ENCODE results near the gene TOMM6.

The TOMM6 gene

DNA sequence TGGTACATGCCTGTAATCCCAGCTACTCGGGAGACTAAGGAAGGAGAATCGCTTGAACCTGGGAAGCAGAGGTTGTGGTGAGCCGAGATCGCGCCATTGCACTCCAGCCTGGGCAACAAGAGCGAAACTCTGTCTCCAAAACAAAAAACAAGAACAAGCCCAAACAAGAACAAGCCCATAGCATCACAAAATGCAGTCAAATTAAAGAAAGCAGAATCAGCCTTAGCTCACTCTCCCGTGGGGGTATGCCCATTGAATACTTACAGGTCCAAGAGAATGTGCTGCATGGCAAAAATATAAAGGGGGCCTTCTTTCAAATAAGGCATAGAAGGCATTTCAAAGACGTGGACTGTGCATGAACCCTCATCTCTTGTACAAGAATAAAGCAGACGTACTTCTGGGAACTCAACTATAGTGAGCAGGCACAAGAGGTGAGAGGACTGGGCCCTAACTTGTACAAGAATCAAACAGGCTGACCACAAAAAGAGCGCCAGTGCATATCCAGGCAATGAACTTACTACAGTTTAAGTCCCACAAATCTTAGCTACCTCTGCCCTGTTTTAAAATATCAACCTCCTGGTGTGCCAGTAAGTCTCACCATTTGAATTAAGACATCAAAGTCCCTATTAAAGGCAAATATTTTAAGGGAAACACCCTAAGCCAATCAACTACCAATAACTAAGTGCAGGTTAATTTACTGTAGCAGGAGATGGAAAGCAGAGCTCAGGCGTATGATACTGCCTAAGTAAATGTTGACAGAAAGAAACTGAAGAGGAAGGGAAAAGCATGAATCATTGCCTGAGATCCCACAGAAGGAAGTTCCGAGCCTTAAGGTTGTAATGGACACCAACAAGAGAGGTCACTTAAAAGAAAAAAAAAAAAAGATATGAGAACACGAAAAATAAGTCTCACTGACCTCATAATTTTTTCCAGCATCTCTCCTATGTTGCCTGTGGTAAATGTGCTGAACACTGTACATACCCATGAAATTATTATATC lies 37.4 kb downstream of the TOMM6 start:
- Histone ChIP-seq H3K4me1 (ENCODE audit: low read depth, poor library complexity, severe bottlenecking) (no peaks in the 10 kb centered on the region), H3K27ac (no peak overlapping the region), H4K20me1 (ENCODE audit: insufficient read depth) (no peaks in the 10 kb centered on the region), H3K36me3 (ENCODE audit: insufficient read depth) (no peaks in the 10 kb centered on the region), H3K4me2 (no peak overlapping the region), H3K9ac (no peak overlapping the region), H3K79me2 (ENCODE audit: insufficient read depth, low read depth) (no peaks in the 10 kb centered on the region), H3K27me3 (ENCODE audit: insufficient read depth, low read depth) (no peaks in the 10 kb centered on the region), H2AFZ (ENCODE audit: low read depth) (no peak overlapping the region), H3K4me3 (IDR thresholded peaks at IDR 0.05; ENCODE audit: insufficient read depth, low read depth, low read length) (no peak overlapping the region)
- TF ChIP-seq, protein P1, sequence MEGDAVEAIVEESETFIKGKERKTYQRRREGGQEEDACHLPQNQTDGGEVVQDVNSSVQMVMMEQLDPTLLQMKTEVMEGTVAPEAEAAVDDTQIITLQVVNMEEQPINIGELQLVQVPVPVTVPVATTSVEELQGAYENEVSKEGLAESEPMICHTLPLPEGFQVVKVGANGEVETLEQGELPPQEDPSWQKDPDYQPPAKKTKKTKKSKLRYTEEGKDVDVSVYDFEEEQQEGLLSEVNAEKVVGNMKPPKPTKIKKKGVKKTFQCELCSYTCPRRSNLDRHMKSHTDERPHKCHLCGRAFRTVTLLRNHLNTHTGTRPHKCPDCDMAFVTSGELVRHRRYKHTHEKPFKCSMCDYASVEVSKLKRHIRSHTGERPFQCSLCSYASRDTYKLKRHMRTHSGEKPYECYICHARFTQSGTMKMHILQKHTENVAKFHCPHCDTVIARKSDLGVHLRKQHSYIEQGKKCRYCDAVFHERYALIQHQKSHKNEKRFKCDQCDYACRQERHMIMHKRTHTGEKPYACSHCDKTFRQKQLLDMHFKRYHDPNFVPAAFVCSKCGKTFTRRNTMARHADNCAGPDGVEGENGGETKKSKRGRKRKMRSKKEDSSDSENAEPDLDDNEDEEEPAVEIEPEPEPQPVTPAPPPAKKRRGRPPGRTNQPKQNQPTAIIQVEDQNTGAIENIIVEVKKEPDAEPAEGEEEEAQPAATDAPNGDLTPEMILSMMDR (conservative IDR thresholded peaks at IDR 0.05; ENCODE audit: low read depth, low read length) = no peak

DNA sequence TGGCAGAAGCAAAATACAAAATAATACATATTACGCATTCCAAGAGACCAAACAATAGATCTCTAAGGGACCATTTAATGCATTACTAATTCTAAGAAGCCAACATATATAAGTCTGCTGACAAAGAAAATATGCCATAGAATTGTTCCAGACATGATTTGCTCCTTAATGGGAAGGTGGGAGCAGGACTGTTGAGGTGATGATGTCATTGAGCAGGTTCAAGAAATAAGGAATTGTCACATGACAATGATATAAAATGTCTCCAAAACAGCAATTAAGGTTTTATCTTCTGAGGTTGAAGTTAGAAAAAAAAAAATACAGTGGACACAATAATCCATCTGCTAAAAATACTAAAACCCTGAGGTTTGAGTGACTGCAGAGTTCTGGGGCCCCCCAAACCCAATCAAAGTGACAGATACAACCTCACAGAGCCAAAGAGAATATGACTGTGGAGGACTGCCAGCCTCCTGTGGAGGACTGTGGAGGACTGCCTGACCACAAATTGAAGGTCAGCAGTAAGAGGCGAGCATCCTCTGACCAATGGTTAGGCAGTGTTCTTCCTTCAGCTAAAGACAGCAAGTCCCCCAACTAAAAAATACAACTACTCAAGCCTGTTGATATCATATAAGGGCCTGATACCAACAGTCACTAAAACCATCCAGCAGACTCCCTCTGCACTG lies 39.0 kb downstream of the TOMM6 start:
- TF ChIP-seq, protein P1 (conservative IDR thresholded peaks at IDR 0.05; ENCODE audit: low read depth, low read length) = no peak
- no peaks in the 10 kb centered on the region for H4K20me1 ChIP-seq (ENCODE audit: insufficient read depth)

DNA sequence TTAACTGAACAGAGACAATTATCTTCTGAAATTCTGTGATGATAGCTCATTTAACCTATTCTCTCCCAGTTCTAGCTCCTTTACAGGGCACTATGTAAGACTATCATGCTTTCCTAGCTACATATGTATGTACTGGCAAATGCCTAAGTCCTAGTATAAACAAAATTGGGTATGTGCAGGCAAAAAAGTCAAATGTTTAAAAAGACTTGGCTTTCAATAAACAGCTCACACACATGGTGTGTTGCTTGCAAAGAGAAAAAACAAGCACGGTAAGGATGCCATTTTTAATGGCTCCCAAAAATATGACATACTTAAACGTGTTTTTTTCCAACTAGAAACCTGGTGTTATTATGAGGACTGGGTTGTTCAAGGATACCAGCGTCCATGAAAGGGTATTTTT lies 44.8 kb downstream of the TOMM6 start:
- Histone ChIP-seq H3K27me3 (ENCODE audit: insufficient read depth, low read depth) (no peaks in the 10 kb centered on the region), H3K9ac (no peak overlapping the region), H4K20me1 (ENCODE audit: insufficient read depth) (no peaks in the 10 kb centered on the region), H3K27ac (no peak overlapping the region), H2AFZ (ENCODE audit: low read depth) (no peak overlapping the region), H3K4me1 (ENCODE audit: low read depth, poor library complexity, severe bottlenecking) (peaks cover 27% of the 10 kb centered on the region), H3K36me3 (ENCODE audit: insufficient read depth) (no peaks in the 10 kb centered on the region), H3K79me2 (ENCODE audit: insufficient read depth, low read depth) (no peaks in the 10 kb centered on the region), H3K4me3 (IDR thresholded peaks at IDR 0.05; ENCODE audit: insufficient read depth, low read depth, low read length) (no peak overlapping the region), H3K4me2 (no peak overlapping the region)
- TF ChIP-seq, protein P1 (conservative IDR thresholded peaks at IDR 0.05; ENCODE audit: low read depth, low read length) = no peak

More for the DNA sequence above, 39.0 kb downstream of the TOMM6 start:
- Histone ChIP-seq H3K4me3 (IDR thresholded peaks at IDR 0.05; ENCODE audit: insufficient read depth, low read depth, low read length) (no peak overlapping the region), H3K9ac (no peak overlapping the region), H3K27me3 (ENCODE audit: insufficient read depth, low read depth) (no peaks in the 10 kb centered on the region), H3K4me2 (no peak overlapping the region), H3K79me2 (ENCODE audit: insufficient read depth, low read depth) (no peaks in the 10 kb centered on the region), H2AFZ (ENCODE audit: low read depth) (no peak overlapping the region), H3K4me1 (ENCODE audit: low read depth, poor library complexity, severe bottlenecking) (no peaks in the 10 kb centered on the region), H3K36me3 (ENCODE audit: insufficient read depth) (no peaks in the 10 kb centered on the region), H3K27ac (no peak overlapping the region)

DNA sequence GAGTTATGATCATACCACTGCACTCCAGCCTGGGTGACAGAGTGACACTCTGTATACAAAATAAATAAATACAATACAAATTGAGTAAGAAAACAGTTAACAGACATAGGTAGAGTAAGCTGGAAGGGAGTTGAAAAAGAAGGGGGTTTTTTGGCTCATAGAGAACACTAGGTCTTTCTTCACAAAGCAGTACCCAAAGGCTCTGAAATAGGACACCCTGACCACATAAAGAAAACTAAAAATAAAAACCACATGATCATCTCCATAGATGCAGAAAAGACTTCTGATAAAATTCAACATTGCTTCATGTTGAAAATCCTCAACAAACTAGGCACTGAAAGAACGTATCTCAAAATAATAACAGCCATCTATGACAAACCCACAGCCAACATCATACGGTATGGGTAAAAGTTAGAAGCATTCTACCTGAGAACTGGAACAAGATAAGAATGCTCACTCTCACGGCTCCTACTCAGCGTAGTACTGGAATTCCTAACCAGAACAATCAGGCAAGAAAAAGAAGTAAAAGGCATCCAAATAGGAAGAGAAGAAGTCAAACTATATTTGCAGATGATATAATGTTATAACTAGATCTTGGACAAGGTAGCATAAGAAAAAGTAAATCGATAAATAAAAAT lies 48.6 kb downstream of the TOMM6 start:
- H4K20me1 ChIP-seq (ENCODE audit: insufficient read depth) = no peaks in the 10 kb centered on the region
- H3K4me1 ChIP-seq (ENCODE audit: low read depth, poor library complexity, severe bottlenecking) = peaks cover 27% of the 10 kb centered on the region
- peak overlapping the region; percentile 77 for H3K4me2 ChIP-seq
- no peak overlapping the region for H2AFZ ChIP-seq (ENCODE audit: low read depth)
- no peak overlapping the region for H3K4me3 ChIP-seq (IDR thresholded peaks at IDR 0.05; ENCODE audit: insufficient read depth, low read depth, low read length)
- peak overlapping the region; percentile 23; the same call in 1 of the 2 replicates for H3K27ac ChIP-seq
- TF ChIP-seq, protein P1 (conservative IDR thresholded peaks at IDR 0.05; ENCODE audit: low read depth, low read length) = no peak
- H3K9ac ChIP-seq = no peak overlapping the region
- H3K79me2 ChIP-seq (ENCODE audit: insufficient read depth, low read depth) = no peaks in the 10 kb centered on the region
- H3K27me3 ChIP-seq (ENCODE audit: insufficient read depth, low read depth) = no peaks in the 10 kb centered on the region
- H3K36me3 ChIP-seq (ENCODE audit: insufficient read depth) = no peaks in the 10 kb centered on the region
